BLaER1 treated with 17β-estradiol and CSF1 and Interleukin-3, amounts not matched to agents 10 nM and 100 nM (cell line): ENCODE data around the gene UBA1.

Experiments
- H3K27ac ChIP-seq, 11 experiments: shearing (Covaris generic); formaldehyde crosslinking; 2 replicates each; pipeline ENCODE4 v1.8.1; 2022
- H3K27me3 ChIP-seq, 11 experiments: shearing (Covaris generic); formaldehyde crosslinking; 2 replicates each; pipeline ENCODE4 v1.8.1; 2022
- H3K36me3 ChIP-seq, 11 experiments: shearing (Covaris generic); formaldehyde crosslinking; 2 replicates each; pipeline ENCODE4 v1.8.1; 2022
- H3K4me1 ChIP-seq, 10 experiments: shearing (Covaris generic); formaldehyde crosslinking; 2 replicates each; pipeline ENCODE4 v1.8.1; 2022
- H3K4me2 ChIP-seq, 11 experiments: shearing (Covaris generic); formaldehyde crosslinking; 2 replicates each; pipeline ENCODE4 v1.8.1; 2022
- H3K4me3 ChIP-seq, 10 experiments: shearing (Covaris generic); formaldehyde crosslinking; 2 replicates each; pipeline ENCODE4 v1.8.1; 2022
- H3K9ac ChIP-seq, 11 experiments: shearing (Covaris generic); formaldehyde crosslinking; 2 replicates each; pipeline ENCODE4 v1.8.1; 2022
- H3K9me3 ChIP-seq, 11 experiments: shearing (Covaris generic); formaldehyde crosslinking; replicated peaks in 1 of 11; 2 replicates each; pipeline ENCODE4 v1.8.1; 2022
- H4K20me1 ChIP-seq, 11 experiments: shearing (Covaris generic); formaldehyde crosslinking; 2 replicates each; pipeline ENCODE4 v1.8.1; 2022
- Cebpa-rat ChIP-seq, 11 experiments: shearing (Covaris generic); IDR thresholded peaks; 2 replicates each; pipeline ENCODE4 v1.8.1; 2022

The UBA1 gene

GRCh38 chrX:47171996-47172395 is 21.6 kb upstream of the UBA1 start:
- Histone ChIP-seq H3K4me3 (no peak overlapping the region), H3K4me1 (no peaks in the 10 kb centered on the region), H3K4me2 (no peak overlapping the region), H3K9ac (no peak overlapping the region), H3K9me3 (no peaks in the 10 kb centered on the region), H3K36me3 (peaks cover 54 to 83% (median 74%) of the 10 kb centered on the region in 11 experiments), H3K27ac (no peak overlapping the region), H4K20me1 (peaks cover 36 to 91% (median 61%) of the 10 kb centered on the region in 11 experiments; a peak in 21 of 22 replicates), H3K27me3 (peaks cover 34 to 89% (median 70%) of the 10 kb centered on the region in 11 experiments; a peak in 21 of 22 replicates)
- TF ChIP-seq Cebpa-rat (IDR thresholded peaks at IDR 0.05): no peak

DNA sequence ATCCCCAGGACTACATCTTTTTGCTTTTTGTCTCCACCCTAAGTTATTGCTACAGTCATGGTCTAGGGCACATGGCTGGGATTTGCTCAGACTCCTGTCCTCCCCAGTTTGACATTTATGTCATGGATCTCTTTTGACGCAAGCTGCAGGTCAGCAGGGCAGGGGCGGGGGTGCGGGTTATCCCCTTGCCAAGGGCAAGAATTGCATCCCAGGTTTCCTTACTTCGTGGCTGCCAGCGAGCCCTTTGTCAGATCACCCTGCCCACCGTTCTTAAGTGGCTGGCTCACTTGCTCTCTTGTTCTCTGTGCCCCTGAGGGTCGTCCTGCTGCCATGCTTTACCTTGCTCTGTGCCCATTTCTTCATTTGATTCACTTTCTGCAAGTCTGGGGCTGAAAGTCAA is 21.1 kb upstream of the UBA1 start:
- Histone ChIP-seq H3K9ac (no peak overlapping the region), H3K4me3 (no peak overlapping the region), H3K27ac (no peak overlapping the region), H3K36me3 (peaks cover 60 to 89% (median 79%) of the 10 kb centered on the region in 11 experiments), H3K4me2 (no peak overlapping the region), H3K9me3 (no peaks in the 10 kb centered on the region), H3K27me3 (peaks cover 39 to 95% (median 76%) of the 10 kb centered on the region in 11 experiments), H3K4me1 (no peaks in the 10 kb centered on the region), H4K20me1 (peaks cover 33 to 93% (median 67%) of the 10 kb centered on the region in 11 experiments; a peak in 21 of 22 replicates)
- no peak for TF ChIP-seq Cebpa-rat (IDR thresholded peaks at IDR 0.05)

DNA sequence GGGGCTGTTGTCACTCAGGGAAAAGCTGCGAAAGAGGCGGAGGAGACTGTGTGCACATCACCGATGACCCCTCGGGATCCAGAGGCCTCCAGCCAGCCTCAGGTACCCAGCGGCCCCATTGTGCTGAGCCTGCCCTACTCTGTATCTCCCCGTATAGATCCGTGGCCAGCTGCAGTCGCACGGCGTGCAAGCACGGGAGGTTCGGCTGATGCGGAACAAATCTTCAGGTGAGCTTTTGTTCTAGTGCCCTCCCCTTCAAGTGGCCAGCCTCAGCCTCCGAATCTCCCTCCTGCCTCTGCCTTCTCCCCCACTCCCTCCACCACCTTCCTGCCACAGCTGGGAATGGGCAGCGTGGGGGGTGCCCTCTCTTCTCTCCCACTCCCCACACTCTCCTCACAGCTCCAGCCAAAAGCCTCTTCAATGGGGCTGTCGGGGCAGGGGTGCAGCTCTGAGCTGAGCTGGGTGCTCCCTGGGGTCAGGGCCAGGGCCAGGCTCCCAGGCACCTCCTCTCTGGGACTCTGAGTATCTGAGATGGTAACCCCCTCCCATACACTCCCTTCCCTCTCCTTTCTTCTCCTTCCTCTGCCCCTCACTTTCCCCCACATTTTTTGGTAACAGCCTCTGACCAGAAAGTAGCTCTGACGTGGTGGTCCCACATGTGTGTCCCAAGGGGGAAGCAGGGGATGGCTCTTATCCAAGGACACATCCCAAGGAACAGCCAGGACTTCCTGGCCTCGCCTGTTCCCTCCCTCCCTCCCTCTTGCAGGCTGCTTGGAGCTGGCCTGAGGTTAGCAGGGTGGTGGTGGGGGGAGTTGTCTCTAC is 20.4 kb upstream of the UBA1 start:
- Histone ChIP-seq H3K9ac (no peak overlapping the region), H3K27me3 (peaks cover 44 to 98% (median 82%) of the 10 kb centered on the region in 11 experiments), H3K4me1 (no peaks in the 10 kb centered on the region), H3K4me3 (no peak overlapping the region), H3K4me2 (no peak overlapping the region), H3K9me3 (no peaks in the 10 kb centered on the region), H3K36me3 (peaks cover 64 to 95% (median 85%) of the 10 kb centered on the region in 11 experiments), H3K27ac (no peak overlapping the region), H4K20me1 (peaks cover 26 to 96% (median 67%) of the 10 kb centered on the region in 11 experiments; a peak in 21 of 22 replicates)
- no peak for TF ChIP-seq Cebpa-rat (IDR thresholded peaks at IDR 0.05)

DNA sequence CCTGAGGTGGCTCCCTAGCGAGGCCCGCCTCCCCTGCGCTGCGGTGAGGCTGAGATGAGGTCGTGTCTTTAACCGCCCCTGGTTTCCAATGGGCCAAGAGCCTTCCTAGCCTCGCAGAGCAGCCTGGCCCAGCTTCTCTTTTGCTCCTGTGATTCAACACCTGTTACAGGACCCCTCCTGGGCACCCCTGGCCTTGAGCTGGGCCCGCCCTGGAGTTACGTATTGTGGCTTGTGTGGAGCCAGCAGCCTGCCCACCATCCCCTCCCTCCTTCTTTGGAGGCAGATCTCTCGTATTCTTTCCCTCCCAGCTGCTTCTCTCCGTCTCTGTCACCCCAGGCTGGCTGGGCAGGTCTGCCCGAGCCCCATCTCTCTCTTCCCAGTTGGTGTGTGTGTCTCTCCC is 19.3 kb upstream of the UBA1 start:
- Histone ChIP-seq H4K20me1 (peaks cover 14 to 96% (median 62%) of the 10 kb centered on the region in 11 experiments; a peak in 20 of 22 replicates), H3K9ac (no peak overlapping the region), H3K27ac (no peak overlapping the region), H3K27me3 (peaks cover 55 to 98% (median 87%) of the 10 kb centered on the region in 11 experiments), H3K4me2 (no peak overlapping the region), H3K36me3 (peaks cover 68 to 95% (median 89%) of the 10 kb centered on the region in 11 experiments), H3K9me3 (no peaks in the 10 kb centered on the region), H3K4me1 (no peaks in the 10 kb centered on the region), H3K4me3 (no peak overlapping the region)
- no peak for TF ChIP-seq Cebpa-rat (IDR thresholded peaks at IDR 0.05)

- peaks cover 66 to 95% (median 88%) of the 10 kb centered on the region in 11 experiments for H3K36me3 ChIP-seq
- no peak overlapping the region for H3K27ac ChIP-seq
- no peaks in the 10 kb centered on the region for H3K4me1 ChIP-seq
- no peaks in the 10 kb centered on the region for H3K9me3 ChIP-seq
- H3K27me3 ChIP-seq: peaks cover 58 to 98% (median 90%) of the 10 kb centered on the region in 11 experiments
- H3K9ac ChIP-seq: no peak overlapping the region
- no peak for TF ChIP-seq Cebpa-rat (IDR thresholded peaks at IDR 0.05)
- no peak overlapping the region for H3K4me3 ChIP-seq
- H3K4me2 ChIP-seq: no peak overlapping the region
- peaks cover 10 to 96% (median 61%) of the 10 kb centered on the region in 11 experiments; a peak in 20 of 22 replicates for H4K20me1 ChIP-seq
Observed at GRCh38 chrX:47174846-47175587, 18.6 kb upstream of the UBA1 start.

DNA sequence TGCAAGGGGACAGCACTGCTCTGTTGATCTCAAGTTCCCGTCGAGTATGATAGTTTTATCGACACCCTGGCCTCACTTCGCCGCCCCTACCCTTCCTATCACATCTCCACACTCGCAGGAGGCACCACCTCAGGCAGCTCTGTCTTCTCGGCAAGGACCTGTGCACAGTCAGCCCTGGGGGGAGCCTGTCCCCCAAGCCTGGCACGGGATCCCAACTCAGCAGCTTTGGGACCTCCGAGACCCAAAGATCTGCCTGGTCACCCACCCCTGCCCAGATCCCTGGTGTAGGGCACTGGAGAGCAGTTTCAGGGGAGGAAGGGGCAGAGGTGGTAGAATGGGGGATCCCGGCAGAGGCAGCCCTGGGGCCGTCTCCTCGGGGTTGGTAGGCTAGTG is 18.0 kb upstream of the UBA1 start:
- Histone ChIP-seq H3K4me1 (no peaks in the 10 kb centered on the region), H3K27me3 (peaks cover 58 to 97% (median 85%) of the 10 kb centered on the region in 11 experiments), H3K4me2 (no peak overlapping the region), H3K36me3 (peaks cover 61 to 93% (median 83%) of the 10 kb centered on the region in 11 experiments), H4K20me1 (peaks cover 4 to 91% (median 55%) of the 10 kb centered on the region in 11 experiments; a peak in 18 of 22 replicates), H3K9me3 (no peaks in the 10 kb centered on the region), H3K9ac (no peak overlapping the region), H3K27ac (no peak overlapping the region), H3K4me3 (no peak overlapping the region)
- no peak for TF ChIP-seq Cebpa-rat (IDR thresholded peaks at IDR 0.05)

- no peaks in the 10 kb centered on the region for H3K4me1 ChIP-seq
- H4K20me1 ChIP-seq: peaks cover 3 to 87% (median 49%) of the 10 kb centered on the region in 11 experiments; a peak in 18 of 22 replicates
- peaks cover 57 to 96% (median 82%) of the 10 kb centered on the region in 11 experiments for H3K27me3 ChIP-seq
- H3K9me3 ChIP-seq: no peaks in the 10 kb centered on the region
- no peak overlapping the region for H3K27ac ChIP-seq
- no peak for TF ChIP-seq Cebpa-rat (IDR thresholded peaks at IDR 0.05)
- no peak overlapping the region for H3K9ac ChIP-seq
- no peak overlapping the region for H3K4me2 ChIP-seq
- H3K4me3 ChIP-seq: no peak overlapping the region
- H3K36me3 ChIP-seq: peaks cover 62 to 91% (median 80%) of the 10 kb centered on the region in 11 experiments
Observed at GRCh38 chrX:47176101-47176740, 17.4 kb upstream of the UBA1 start.

DNA sequence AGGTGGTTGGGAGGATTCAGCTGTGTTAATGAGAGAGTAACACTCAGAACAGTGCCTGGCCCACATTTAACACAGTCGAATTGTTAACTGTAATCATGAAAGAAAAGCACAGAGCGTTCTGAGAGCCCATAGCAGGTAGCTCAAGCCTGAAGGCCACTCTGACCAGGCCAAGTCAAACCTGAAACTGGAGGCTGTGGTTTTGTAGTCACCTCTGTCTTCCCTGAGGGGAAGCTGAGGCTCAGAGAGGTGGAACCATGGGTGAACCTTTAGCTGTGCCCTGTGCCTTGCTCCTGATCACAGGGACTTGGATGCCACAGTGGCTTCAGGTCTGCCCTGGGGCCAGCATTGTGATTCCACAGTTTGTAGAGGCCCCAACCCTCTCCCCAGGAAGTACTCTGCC is 16.6 kb upstream of the UBA1 start:
- Histone ChIP-seq H3K9me3 (no peaks in the 10 kb centered on the region), H3K27me3 (peaks cover 58 to 96% (median 83%) of the 10 kb centered on the region in 11 experiments), H3K4me3 (no peak overlapping the region), H3K27ac (no peak overlapping the region), H4K20me1 (peaks cover 0 to 87% (median 46%) of the 10 kb centered on the region in 11 experiments; a peak in 18 of 22 replicates), H3K4me2 (no peak overlapping the region), H3K9ac (no peak overlapping the region), H3K4me1 (no peaks in the 10 kb centered on the region), H3K36me3 (peaks cover 62 to 92% (median 80%) of the 10 kb centered on the region in 11 experiments)
- TF ChIP-seq Cebpa-rat (IDR thresholded peaks at IDR 0.05): no peak
